Measurements from ENCODE around the gene PRKAR1B.

Gene PRKAR1B

DNA sequence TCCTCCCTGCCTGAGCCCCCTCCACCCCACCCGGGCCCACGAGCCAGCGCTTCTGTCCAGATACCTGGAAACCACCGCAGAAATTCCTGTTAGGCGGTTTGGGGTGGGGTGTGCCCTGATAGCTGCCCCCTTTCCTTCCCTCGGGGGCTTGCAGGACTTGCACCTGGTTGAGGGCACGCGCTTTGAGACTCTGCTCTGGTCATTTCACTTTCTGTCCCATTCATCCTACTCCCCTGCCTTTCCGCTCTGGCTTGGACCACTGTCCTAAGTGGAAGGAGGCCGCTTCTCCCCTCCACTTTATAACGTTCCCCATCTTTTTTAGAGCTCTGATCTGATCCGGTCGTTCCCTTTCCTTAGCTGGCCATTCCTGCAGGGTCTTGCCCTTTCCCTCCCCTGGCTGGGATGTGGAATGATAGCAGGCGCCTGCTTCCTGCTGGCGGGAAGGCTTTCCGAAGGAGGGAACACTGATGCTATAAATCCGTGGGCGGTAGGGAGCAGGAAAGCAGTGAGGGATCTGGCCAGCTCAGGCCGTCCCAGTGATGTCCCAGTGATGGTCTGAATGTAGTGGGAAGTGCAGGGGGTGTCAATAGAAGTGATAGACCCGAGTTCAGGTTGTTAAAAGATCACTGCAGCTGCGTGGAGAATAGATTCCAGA, 852 bp upstream of the PRKAR1B start:
- no peak for DNase-seq (ENCODE audit: low read depth)
- H3K4me3 ChIP-seq (ENCODE audit: low read depth, low read length) = peak overlapping the region; percentile 71

DNA sequence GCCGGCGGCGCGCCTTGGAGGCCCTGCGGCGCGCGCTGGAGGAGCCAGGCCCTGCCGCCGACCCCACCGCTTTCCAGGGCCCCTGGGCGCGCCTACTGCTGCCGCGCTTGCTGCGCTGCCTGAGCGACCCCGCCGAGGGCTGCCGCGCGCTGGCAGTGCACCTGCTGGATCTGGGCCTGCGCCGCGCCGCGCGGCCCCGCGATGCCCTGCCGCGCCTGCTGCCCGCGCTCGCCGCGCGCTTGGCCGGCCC, 302 bp downstream of the PRKAR1B start:
- DNase-seq (ENCODE audit: low read depth) = no peak
- H3K4me3 ChIP-seq (ENCODE audit: low read depth, low read length) = peak overlapping the region; percentile 71

DNA sequence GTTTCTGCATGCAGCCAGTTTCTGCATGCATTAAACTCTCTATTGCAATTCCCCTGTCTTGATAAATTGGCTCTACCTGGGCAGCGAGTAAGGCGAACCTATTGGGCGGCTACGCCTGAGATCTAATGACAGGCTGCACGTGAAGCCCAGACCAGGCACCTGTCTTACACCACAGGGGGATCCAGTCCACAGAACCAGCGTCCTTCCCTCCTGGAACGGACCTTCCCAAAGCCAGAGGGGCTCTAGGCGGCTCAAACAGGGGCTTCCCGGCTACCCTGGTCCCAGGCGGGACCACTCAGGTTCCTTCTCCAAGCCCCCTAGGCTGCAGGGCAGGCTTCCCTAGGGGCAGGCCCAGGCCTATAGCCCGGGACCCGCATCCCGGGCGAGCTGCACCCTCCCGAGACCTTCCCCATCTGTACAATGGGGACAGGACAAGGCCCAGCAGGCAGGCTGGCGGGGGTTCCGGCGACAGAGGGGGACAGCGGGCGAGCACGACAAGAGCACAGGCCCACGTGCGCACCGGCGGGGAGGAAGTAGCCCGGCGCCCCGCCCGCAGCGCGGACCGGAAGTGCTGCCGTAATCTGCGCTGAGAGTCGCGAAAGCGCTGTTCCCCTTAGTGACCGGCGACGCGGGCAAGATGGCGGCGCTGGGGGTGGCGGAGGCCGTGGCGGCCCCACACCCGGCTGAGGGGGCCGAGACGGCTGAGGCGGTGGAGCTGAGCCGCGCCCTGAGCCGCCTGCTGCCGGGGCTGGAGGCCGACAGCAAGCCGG, 812 bp downstream of the PRKAR1B start, which contains the start of gene DNAAF5:
TSS of gene DNAAF5 (plus strand) at position 616 of the 770 bp plus-strand sequence. CDS start at position 638, 22 bp downstream.
- peak within 1 kb of the TSS; percentile 71 for H3K4me3 ChIP-seq (ENCODE audit: low read depth, low read length)
- DNase-seq (ENCODE audit: low read depth) = peak; percentile 51

DNA sequence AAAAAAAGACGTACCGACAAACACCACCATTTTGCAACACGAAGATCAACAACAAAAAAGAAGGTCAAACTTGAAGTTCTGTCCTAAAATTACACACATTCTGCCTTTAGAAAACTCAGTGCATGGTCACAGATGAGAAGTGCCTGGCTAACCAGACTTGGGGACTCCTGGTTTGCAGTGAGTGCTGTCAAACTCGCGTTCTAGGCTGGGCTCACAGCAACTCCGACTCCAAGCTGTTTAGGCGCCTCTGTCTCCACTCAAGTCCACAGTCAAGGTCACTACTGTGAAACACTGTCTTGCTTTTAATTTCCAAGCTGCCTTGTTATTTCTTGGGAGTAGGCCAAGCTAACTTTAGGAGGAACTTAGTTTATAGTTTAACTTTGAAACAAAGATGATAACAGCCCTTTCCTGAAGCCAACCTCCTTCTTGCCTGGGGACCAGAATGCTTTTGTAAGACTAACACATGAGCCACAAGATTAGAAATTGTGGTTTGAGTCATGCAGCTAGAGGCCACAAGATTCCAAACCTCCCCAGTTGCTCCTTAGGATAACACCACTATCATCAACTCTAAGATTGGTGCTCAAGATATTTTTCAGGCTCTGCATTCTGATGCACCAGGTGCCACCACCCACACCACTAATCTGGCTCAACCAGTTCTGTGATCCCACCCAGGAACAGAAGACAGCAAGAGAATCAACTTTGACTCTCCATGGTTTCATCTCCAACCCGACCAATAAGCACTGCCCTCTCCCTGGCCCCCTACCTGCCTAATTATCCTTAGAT, 1.7 kb downstream of the PRKAR1B start:
- no peak for DNase-seq (ENCODE audit: low read depth)
- peak overlapping the region; percentile 71 for H3K4me3 ChIP-seq (ENCODE audit: low read depth, low read length)

DNA sequence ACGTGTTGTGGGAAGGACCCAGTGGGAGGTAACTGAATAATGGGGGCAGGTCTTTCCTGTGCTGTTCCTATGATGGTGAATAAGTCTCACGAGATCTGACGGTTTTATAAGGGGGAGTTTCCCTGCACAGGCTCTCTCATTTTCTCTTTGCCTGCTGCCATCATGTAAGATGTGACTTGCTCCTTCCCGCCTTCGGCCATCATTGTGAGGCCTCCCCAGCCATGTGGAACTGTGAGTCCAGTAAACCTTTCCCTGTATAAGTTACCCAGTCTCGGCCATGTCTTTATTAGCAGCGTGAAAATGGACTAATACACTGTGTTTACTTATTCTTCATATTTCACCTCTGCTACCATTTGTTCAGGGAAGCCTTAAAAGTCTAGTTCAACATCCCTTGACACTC, 2.8 kb downstream of the PRKAR1B start:
- no peak for DNase-seq (ENCODE audit: low read depth)
- H3K4me3 ChIP-seq (ENCODE audit: low read depth, low read length) = no peak overlapping the region

DNA sequence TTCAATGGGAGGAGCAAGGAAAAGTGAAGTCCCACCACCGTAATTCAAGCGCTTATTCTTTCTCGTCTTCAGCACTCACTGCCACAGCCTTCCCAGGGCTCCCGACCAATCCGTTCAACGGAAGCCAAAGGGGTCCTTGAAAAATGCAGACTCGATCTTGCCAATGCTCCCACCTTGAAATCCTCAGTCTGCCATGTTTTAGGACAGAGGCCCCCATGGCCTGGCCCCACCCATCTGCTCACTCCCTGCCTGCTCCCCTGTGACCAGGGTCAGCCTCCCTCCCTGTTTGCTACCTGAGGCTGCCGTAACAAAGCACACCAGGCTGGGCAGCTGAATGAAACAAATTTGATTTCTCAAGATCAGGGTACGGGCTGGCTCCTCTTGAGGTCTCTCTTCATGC, 3.5 kb downstream of the PRKAR1B start:
- H3K4me3 ChIP-seq (ENCODE audit: low read depth, low read length) = no peak overlapping the region
- DNase-seq (ENCODE audit: low read depth) = no peak

DNA sequence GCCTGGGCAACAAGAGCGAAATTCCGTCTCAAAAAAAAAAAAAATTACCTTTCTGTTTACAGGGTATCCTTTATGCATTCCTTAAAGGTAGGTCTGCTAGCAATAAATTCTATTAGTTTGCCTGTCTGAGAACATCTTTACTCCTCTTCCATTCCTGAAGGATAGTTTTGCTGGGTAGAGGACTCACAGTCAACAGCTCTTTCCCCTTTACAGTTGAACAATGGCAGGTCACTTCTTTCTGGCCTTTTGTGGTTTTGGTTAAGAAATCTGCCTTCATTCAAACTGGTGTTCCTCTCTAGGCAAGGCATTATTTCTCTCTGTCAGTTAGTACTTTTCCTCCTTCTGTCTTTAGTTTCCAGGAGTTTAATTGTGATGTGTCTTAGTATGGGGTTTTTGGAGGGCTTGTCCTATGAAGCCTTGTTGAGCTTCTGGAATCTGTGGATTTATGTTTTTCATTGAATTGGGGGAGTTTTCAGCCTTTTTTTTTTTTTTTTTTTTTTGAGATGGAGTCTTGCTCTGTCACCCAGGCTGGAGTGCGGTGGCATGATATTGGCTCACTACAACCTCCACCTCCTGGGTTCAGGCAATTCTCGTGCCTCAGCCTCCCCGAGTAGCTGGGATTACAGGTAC, 5.3 kb downstream of the PRKAR1B start:
- no peak for DNase-seq (ENCODE audit: low read depth)
- H3K4me3 ChIP-seq (ENCODE audit: low read depth, low read length) = no peak overlapping the region

DNA sequence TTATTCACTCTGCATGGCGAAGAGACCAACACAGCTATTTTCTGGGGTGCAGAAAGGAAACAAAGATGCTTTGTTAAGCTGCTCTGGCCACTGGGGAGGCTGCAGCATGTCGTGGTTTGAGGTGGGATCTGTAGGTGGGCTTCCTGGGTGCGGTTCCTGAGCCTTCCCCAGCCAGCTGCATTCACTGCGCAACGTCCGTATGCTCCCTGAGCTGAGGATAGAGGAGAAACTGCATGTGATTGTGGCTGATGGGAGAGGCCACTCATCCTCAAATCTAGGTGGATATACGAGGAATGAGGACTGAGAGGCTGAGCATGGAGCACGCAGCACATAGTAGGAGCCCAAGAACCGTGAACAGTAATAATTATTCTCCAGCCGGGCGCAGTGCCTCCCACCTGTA, 10.4 kb downstream of the PRKAR1B start:
- H3K4me3 ChIP-seq (ENCODE audit: low read depth, low read length) = no peak overlapping the region
- no peak for DNase-seq (ENCODE audit: low read depth)

DNA sequence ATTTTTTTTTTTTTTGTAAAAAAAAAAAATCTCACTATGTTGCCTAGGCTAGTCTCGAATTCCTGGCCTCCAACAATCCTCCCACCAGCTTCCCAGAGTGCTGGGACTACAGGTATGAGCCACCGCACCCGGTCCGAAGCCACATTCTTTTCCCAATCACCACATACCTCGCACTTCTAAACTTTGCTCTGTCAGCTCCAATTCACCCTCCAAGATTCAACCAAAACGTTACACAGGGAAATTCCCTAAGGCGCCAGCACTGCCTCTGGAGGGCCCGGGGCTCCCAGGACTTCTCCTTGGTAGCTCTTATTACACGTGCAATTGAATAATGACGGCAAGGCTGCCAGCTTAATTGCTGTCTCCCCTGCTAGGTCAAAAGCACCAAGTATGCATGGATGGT, 10.9 kb downstream of the PRKAR1B start:
- no peak for DNase-seq (ENCODE audit: low read depth)
- no peak overlapping the region for H3K4me3 ChIP-seq (ENCODE audit: low read depth, low read length)

DNA sequence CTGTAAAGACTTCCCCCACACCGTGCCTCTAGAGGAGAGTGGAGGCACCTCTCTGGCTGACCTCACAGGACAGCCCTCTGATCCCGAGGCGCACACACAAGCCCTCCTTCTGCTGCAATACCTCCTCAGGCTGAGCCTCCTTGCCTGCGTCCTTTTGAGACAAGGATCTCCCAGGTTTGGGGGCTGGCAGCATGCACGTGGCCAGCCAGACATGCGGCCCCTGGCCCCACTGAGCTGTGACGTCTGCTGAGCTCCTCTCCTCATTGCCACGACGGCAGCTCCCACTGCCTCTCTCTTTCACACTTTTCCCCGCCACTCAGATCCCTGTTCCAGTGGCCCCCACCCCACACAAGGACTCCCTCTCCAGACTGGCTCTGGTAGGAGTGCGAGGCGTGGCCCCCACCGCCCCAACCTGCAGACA, 12.8 kb downstream of the PRKAR1B start:
- no peak overlapping the region for H3K4me3 ChIP-seq (ENCODE audit: low read depth, low read length)
- no peak for DNase-seq (ENCODE audit: low read depth)

DNA sequence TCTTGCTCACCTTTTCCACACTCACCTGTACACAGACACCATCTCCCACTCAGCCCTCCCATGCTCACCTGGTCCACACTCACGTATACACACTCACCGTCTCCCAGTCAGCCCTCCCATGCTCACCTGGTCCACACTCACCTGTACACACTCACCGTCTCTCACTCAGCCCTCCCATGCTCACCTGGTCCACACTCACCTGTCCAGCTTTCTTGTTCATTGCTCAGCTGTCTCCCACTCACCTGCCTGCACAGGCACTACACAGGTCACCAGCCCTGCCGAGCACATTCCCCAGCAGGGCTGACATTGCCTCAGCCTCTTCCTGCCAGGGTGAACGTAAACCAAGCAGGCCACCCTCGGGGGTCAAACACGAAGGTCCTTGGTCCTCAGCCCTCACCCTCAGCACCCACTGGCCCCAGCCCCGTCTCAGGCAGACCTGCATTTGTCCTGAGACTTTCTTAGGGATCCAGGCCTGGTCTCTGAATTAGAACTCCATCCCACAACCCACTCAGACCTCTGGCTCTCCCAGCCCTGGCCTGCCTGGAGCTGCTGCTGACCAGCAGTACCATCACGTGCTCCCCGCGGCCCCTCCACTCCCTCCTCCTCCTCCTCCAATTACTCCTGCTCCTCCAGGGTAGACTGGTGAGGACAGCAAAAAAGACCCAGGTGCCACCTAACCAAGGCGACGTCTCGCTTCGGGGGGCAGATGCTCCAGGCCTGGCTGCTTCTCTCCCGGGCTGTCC, 13.4 kb downstream of the PRKAR1B start:
- H3K4me3 ChIP-seq (ENCODE audit: low read depth, low read length) = no peak overlapping the region
- no peak for DNase-seq (ENCODE audit: low read depth)

DNA sequence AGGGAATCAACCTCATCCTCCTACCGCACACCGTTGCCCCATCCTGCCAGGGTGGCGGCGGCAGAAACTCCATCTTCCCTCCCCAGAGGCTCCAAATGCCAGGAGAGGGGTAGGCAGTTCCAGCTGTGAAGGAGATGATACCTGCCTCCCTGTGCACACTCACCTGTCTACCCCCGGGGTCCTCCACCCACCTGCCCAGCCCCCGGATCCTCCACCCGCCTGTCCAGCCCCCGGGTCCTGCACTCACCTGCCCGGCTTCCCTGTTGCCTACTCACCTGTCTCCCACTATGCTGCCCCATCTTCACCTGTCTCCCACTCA, 14.0 kb downstream of the PRKAR1B start:
- H3K4me3 ChIP-seq (ENCODE audit: low read depth, low read length) = no peak overlapping the region
- no peak for DNase-seq (ENCODE audit: low read depth)

DNA sequence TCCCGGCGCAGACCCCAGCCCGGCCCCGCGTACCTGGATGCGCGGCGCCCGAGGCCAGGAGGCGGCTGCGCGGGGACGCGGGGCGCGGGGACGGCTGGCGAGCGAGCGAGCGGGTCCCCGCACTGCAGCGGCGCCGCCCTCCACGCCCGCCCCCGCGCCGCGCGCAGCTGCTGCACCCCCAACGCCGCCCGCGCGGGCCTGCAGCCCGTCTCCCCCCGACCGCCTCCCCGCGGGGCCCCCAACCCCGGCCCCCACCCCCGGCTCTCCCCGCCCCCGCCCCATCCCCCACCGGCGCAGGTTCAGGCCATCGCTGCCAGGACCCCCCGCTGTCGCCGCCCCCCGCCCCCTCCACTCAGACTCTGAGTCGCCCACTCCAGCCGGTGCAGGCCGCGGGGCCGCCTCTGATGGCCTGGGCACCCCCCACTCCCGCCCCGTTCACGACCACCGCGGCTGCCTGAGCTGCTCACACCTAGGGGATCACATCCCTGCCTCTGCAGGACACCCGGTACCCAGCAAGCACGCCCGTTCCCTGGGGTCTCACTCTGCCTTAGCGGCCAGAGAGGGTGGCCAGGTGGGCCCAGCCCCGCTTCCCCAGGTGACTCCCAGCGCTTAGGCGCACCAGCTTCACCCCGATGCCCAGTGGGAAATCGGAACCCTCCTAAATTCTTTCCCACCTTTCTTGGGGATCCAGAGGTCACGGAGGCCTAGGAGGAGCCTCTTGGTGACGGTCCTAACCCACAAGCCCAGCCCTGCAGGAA, 14.5 kb downstream of the PRKAR1B start:
- H3K4me3 ChIP-seq (ENCODE audit: low read depth, low read length) = peak overlapping the region; percentile 48

DNA sequence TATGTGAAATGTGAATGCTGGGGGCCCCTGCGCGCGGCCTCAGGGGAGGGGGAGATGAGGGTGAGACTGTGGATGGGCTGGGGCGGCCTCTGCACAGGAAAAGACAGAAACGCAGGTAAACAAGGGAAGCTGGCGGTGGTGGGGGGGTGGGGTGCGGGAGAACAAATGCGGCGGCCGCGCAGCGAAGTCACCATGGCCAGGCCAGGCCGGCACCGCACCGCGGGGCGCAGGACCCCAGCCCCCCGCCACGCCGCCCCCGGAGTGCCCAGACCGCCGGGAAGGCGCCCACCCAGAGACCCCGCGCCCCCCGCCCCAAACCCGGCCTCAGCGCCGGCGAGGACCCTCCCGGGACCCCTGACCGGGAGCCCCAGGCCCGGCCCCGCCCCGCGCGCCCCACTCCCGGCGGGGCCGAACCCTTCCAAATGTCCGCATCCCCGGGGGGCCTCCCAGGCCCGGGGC, 15.1 kb downstream of the PRKAR1B start:
- DNase-seq (ENCODE audit: low read depth) = no peak
- H3K4me3 ChIP-seq (ENCODE audit: low read depth, low read length) = peak overlapping the region; percentile 48

More for the DNA sequence above, 14.5 kb downstream of the PRKAR1B start:
- DNase-seq (ENCODE audit: low read depth) = no peak

DNA sequence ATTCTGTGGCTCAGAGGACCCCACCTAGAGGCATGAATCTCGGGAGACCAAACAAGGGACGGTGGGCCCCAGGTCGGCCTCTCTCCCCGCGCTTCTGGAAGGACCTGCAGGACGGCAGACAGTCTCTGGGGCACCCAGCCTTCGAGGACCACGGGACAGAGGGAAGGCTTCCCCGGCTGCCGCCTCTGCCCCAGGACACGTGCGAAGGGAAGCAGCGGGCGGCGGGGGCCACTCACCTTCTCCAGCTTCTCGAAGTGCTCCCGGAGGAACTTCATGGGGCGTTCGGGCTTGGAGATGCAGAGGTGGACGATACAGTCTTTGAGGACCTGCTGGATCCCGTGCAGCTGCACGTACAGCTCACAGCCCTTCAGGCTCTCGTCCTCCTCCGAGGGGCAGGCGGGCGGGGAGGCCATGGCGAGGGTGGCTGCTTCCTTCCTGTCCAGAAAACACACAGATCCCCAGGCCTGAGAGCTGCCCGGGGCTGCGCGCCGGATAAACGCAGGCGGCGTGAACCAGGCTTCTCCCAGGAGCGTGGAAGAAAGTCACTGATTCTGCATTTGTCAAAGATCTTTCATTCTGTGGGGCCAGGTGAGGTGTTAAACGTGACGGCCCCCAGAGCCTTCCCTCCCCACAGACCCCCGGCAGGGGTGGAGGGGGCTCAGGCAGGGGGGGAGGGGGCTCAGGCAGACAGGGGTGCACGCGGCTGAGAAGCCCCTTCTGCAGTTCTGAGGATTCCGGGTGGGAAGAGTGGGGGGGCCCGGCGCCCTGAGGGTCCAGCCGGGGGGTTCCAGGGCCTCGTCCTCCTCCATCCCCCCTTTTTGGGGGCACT, 15.8 kb downstream of the PRKAR1B start:
- peak overlapping the region; percentile 48 for H3K4me3 ChIP-seq (ENCODE audit: low read depth, low read length)
- no peak for DNase-seq (ENCODE audit: low read depth)

DNA sequence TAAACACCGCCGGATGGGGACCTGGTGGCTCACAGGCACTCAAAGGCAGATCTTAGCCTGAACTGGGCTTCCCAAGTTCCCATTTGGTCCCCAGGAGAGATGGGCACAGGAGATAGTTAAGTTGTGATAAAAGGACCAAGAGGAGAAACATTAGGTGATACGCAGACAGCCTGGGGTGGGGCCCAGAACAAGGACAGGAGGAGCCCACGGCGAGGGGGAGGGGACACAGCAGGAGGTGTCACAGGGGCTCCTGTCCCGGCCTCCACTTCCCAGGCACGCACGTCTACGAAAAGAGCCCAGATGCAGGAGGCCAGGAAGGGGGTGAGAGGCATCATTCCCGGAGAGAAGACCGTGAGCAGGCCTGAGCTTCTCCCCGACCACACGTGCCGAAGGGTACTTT, 16.9 kb downstream of the PRKAR1B start:
- DNase-seq (ENCODE audit: low read depth) = no peak

DNA sequence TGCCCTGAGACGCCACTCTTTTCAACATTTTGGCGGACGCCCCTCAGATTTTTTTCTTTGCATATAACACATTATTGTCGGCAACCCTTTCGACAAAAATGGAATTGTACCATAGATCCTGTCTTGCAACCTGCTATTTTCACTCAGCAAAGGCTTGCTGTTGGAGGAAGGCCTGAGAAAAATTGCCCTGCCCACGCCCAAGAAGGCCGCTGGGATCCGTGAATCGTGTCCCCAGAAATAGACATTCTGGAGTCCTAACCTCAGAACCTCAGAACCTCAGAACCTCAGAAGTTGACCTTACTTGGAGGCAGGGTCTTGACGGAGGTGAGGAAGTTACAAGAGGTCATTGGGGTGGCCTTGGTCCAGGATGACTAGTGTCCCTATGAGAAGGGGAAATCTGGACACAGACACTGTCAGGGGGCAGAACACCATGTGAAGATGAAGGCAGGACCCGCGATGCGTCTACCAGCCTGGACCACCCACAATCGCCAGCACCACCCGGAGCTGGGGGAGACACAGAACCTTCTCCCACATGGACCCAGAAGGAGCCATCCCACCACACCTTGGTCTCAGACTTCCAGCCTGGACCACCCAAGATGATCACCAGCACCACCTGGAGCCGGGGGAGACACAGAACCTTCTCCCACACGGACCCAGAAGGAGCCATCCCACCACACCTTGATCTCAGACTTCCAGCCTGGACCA, 19.6 kb downstream of the PRKAR1B start:
- no peak overlapping the region for H3K4me3 ChIP-seq (ENCODE audit: low read depth, low read length)
- DNase-seq (ENCODE audit: low read depth) = no peak

More for the DNA sequence above, 16.9 kb downstream of the PRKAR1B start:
- H3K4me3 ChIP-seq (ENCODE audit: low read depth, low read length) = no peak overlapping the region

All from skeletal muscle cell (primary cell).